SJCRH30 (cell line): Measurements from ENCODE around the gene NAV1. TPM values are rescaled to one million over a fixed set of nuclear protein-coding genes. Genes with fewer than 3 reads are reported as not detected.

ENCODE experiments used
- DNase-seq, 2 experiments: peaks; one replicate each; pipeline ENCODE4 v3.0.0-alpha.2; 2015 to 2020
- H3K27ac ChIP-seq: fragments of 250-450 bp; sonication (Bioruptor Pico); 2 replicates; pipeline ENCODE4 v1.5.1; 2020; ENCODE audit warnings: mild to moderate bottlenecking, moderate library complexity
- H3K27me3 ChIP-seq: fragments of 250-450 bp; sonication (Bioruptor Pico); 2 replicates; pipeline ENCODE4 v1.5.1; 2020; ENCODE audit warnings: mild to moderate bottlenecking, moderate library complexity
- H3K36me3 ChIP-seq: fragments of 250-450 bp; sonication (Bioruptor Pico); 2 replicates; pipeline ENCODE4 v1.5.1; 2020; ENCODE audit warnings: mild to moderate bottlenecking, moderate library complexity
- H3K4me1 ChIP-seq: fragments of 250-450 bp; sonication (Bioruptor Pico); 2 replicates; pipeline ENCODE4 v1.5.1; 2020; ENCODE audit warnings: mild to moderate bottlenecking, moderate library complexity
- H3K4me3 ChIP-seq: fragments of 250-450 bp; sonication (Bioruptor Pico); 2 replicates; pipeline ENCODE4 v1.5.1; 2020; ENCODE audit warnings: mild to moderate bottlenecking, moderate library complexity
- H3K9me3 ChIP-seq: fragments of 250-450 bp; sonication (Bioruptor Pico); replicated peaks from 2 replicates; pipeline ENCODE4 v1.5.1; 2020; ENCODE audit warnings: mild to moderate bottlenecking, moderate library complexity
- total RNA-seq: library from RNA; depleted of rRNA; stranded (reverse); fragments of >200 nt; shearing (Covaris generic); gene quantifications from 2 replicates; pipeline ENCODE4 v1.2.3, GENCODE V29; 2014; rRNA removed

Gene NAV1
- total RNA-seq, 1 experiment from 2014 or later = 63.8 TPM

DNA sequence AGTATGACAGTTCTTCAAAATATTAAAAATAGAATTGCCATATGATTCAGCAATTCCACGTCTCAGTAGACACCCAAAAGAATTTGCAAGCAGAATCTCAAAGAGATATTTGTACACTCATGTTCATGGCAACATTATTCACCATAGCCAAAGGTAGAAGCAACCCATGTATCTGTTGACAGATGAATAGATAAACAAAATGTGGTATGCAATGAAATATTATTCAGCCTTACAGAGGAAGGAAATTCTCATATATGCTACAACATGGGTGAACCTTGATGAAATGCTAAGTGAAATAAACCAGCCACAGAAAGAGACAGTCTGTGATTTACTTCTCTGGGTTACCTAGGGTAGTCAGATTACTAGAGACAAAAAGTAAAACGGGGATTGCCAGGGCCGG, 47.0 kb downstream of the NAV1 start:
- DNase-seq = no peak
- H3K27ac ChIP-seq = no peak overlapping the region

DNA sequence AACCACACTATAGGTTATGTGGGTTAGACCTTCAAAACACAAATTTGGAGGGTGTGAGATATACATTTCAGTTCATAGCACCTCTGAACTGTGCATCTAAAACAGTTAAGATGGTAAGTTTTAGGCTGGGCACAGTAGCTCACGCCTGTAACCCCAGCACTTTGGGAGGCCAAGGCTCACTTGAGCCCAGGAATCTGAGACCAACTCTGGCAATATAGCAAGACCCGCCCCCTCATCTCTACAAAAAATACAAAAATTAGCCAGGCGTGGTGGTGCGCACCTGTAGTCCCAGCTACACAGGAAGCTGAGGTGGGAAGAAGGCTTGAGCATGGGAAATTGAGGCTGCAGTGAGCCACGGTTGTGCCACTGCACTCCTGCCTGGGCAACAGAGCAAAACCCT, 47.9 kb downstream of the NAV1 start:
- H3K27me3 ChIP-seq = no peaks in the 10 kb centered on the region
- no peak for DNase-seq
- no peak overlapping the region for H3K4me3 ChIP-seq
- no peaks in the 10 kb centered on the region for H3K4me1 ChIP-seq
- no peak overlapping the region for H3K27ac ChIP-seq
- peaks cover 15% of the 10 kb centered on the region for H3K36me3 ChIP-seq
- no peaks in the 10 kb centered on the region for H3K9me3 ChIP-seq

More for the DNA sequence above, 47.0 kb downstream of the NAV1 start:
- Histone ChIP-seq H3K27me3 (no peaks in the 10 kb centered on the region), H3K9me3 (no peaks in the 10 kb centered on the region), H3K4me1 (no peaks in the 10 kb centered on the region), H3K4me3 (no peak overlapping the region), H3K36me3 (peaks cover 14% of the 10 kb centered on the region)

DNA sequence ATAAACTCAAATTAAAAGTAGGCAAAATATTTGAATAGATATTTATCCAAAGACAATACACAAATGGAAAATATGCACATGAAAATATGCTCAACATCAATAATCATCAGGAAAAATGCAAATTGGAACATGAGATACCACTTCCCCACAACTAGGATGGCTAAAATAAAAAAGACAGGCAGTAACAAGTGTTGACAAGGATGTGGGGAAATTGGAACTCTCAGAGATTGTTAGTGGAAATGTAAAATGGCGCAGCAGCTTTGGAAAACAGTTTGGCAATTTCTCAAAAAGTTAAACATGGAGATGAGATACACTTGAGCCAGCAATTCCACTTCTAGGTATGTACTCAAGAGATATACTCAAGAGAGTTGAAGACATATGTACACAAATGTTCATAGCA, 48.8 kb downstream of the NAV1 start:
- no peak overlapping the region for H3K27ac ChIP-seq
- H3K36me3 ChIP-seq = peaks cover 15% of the 10 kb centered on the region
- no peak overlapping the region for H3K4me3 ChIP-seq
- H3K4me1 ChIP-seq = peaks cover 2% of the 10 kb centered on the region; the same call in 1 of the 2 replicates
- no peaks in the 10 kb centered on the region for H3K9me3 ChIP-seq
- no peaks in the 10 kb centered on the region for H3K27me3 ChIP-seq
- DNase-seq = no peak

Other genes starting within 250 kb of the NAV1 start
- gene TNNT2, start 161.4 kb upstream of the NAV1 start, total RNA-seq = 74.9 and 90.0 TPM in 2 replicates
- gene LAD1, start 139.8 kb upstream of the NAV1 start, total RNA-seq = 1.1 and 2.9 TPM in 2 replicates
- gene TNNI1, start 117.4 kb upstream of the NAV1 start, total RNA-seq = 230 and 281 TPM in 2 replicates
- 30.8 and 33.9 TPM in 2 replicates for gene PHLDA3, start 69.9 kb upstream of the NAV1 start, total RNA-seq
- 80.6 and 84.6 TPM in 2 replicates for gene CSRP1, start 32.0 kb upstream of the NAV1 start, total RNA-seq